ENCODE data around the gene CMIP.

Gene CMIP

GRCh38 chr16:81551151-81551808 is 106.7 kb downstream of the CMIP start:
- peak; percentile 12 for DNase-seq (ENCODE audit: low spot score)

- no peak for DNase-seq (ENCODE audit: low spot score)
Measured at GRCh38 chr16:81551821-81552304, 107.3 kb downstream of the CMIP start.

- DNase-seq (ENCODE audit: low spot score): no peak
Measured at GRCh38 chr16:81552743-81553079, 108.1 kb downstream of the CMIP start.

GRCh38 chr16:81553080-81553813 is 108.6 kb downstream of the CMIP start:
- no peak for DNase-seq (ENCODE audit: low spot score)

GRCh38 chr16:81553814-81554675 is 109.4 kb downstream of the CMIP start:
- no peak for DNase-seq (ENCODE audit: low spot score)

GRCh38 chr16:81554979-81555378 is 110.4 kb downstream of the CMIP start:
- DNase-seq (ENCODE audit: low spot score): no peak

GRCh38 chr16:81555660-81556059 is 111.1 kb downstream of the CMIP start:
- no peak for DNase-seq (ENCODE audit: low spot score)

- DNase-seq (ENCODE audit: low spot score): no peak
Measured at GRCh38 chr16:81556715-81557284, 112.2 kb downstream of the CMIP start.

GRCh38 chr16:81558077-81558443 is 113.5 kb downstream of the CMIP start:
- DNase-seq (ENCODE audit: low spot score): no peak

GRCh38 chr16:81558444-81559175 is 114.0 kb downstream of the CMIP start:
- no peak for DNase-seq (ENCODE audit: low spot score)

- DNase-seq (ENCODE audit: low spot score): no peak
Measured at GRCh38 chr16:81560979-81561657, 116.5 kb downstream of the CMIP start.

- no peak for DNase-seq (ENCODE audit: low spot score)
Measured at GRCh38 chr16:81562174-81562849, 117.7 kb downstream of the CMIP start.

- no peak for DNase-seq (ENCODE audit: low spot score)
Measured at GRCh38 chr16:81562926-81563325, 118.3 kb downstream of the CMIP start.

GRCh38 chr16:81564421-81564911 is 119.9 kb downstream of the CMIP start:
- no peak for DNase-seq (ENCODE audit: low spot score)

GRCh38 chr16:81565321-81566028 is 120.9 kb downstream of the CMIP start:
- no peak for DNase-seq (ENCODE audit: low spot score)

GRCh38 chr16:81566086-81567007 is 121.7 kb downstream of the CMIP start:
- DNase-seq (ENCODE audit: low spot score): no peak

- DNase-seq (ENCODE audit: low spot score): no peak
Measured at GRCh38 chr16:81567087-81567486, 122.5 kb downstream of the CMIP start.

- DNase-seq (ENCODE audit: low spot score): peak; percentile 11
Measured at GRCh38 chr16:81567987-81568748, 123.6 kb downstream of the CMIP start.
